Neural crest cell (in vitro differentiated cells): ENCODE data around the gene NFIX. TPM values are rescaled to one million over a fixed set of nuclear protein-coding genes. Genes with fewer than 3 reads are reported as not detected.

Experiments
- DNase-seq: peaks from one replicate; pipeline ENCODE4 v3.0.0; 2021; ENCODE audit warnings: low read depth, mixed read lengths, low spot score
- H3K27ac Mint-ChIP-seq: one replicate; pipeline ENCODE4 v1.8.0; 2021; ENCODE audit warnings: mild to moderate bottlenecking, mixed read lengths; ENCODE audit not compliant: unreplicated experiment
- H3K27me3 Mint-ChIP-seq: 2 replicates; pipeline ENCODE4 v1.8.0; 2021; ENCODE audit warnings: low read depth, mild to moderate bottlenecking, mixed read lengths
- H3K36me3 Mint-ChIP-seq: 2 replicates; pipeline ENCODE4 v1.8.0; 2021; ENCODE audit warnings: low read depth, mild to moderate bottlenecking, mixed read lengths
- H3K4me1 Mint-ChIP-seq: 2 replicates; pipeline ENCODE4 v1.8.0; 2021; ENCODE audit warnings: mixed read lengths
- H3K4me3 Mint-ChIP-seq: one replicate; pipeline ENCODE4 v1.8.0; 2021; ENCODE audit warnings: mild to moderate bottlenecking, mixed read lengths
- H3K9me3 Mint-ChIP-seq: 2 replicates; pipeline ENCODE4 v1.8.0; 2021; ENCODE audit warnings: mixed read lengths
- total RNA-seq: library from RNA; stranded (reverse); gene quantifications from 2 replicates; pipeline ENCODE4 v1.2.1, GENCODE V29; 2021
- TF ChIP-seq, protein P1 (sequence below): fragments of 200-600 bp; sonication (generic); conservative IDR thresholded peaks from 2 replicates; pipeline ENCODE4 v1.5.0; 2021; ENCODE audit warnings: antibody characterized with exemption, mild to moderate bottlenecking

The NFIX gene
- total RNA-seq, 1 donor from 2014 or later: 0.68 TPM

DNA sequence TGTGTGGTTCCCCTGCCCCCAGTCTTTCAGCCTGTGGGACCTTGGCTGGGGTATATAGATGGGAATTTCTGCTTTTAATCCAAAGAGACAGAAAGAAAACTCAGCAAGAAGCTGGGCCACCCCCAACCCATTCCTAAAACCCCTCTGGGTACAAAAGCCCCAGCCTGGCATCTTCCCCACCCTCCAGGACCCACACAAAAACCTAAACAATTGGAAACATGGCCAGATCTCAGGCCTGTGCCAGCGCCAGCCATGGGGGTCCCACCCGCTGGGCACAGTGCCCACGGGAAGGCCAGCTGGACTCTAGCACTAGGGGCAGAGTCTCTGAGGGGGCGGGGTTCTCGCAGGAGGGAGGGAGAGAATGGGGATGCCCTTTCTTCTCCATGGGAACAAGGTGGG is 98.8 kb downstream of the NFIX start:
- Mint-ChIP-seq H3K36me3 (no peaks in the 10 kb centered on the region), H3K27ac (no peak overlapping the region), H3K9me3 (no peaks in the 10 kb centered on the region), H3K4me1 (peaks cover 24% of the 10 kb centered on the region), H3K27me3 (peaks cover 92% of the 10 kb centered on the region), H3K4me3 (no peak overlapping the region)
- DNase-seq: no peak
- TF ChIP-seq, protein P1, sequence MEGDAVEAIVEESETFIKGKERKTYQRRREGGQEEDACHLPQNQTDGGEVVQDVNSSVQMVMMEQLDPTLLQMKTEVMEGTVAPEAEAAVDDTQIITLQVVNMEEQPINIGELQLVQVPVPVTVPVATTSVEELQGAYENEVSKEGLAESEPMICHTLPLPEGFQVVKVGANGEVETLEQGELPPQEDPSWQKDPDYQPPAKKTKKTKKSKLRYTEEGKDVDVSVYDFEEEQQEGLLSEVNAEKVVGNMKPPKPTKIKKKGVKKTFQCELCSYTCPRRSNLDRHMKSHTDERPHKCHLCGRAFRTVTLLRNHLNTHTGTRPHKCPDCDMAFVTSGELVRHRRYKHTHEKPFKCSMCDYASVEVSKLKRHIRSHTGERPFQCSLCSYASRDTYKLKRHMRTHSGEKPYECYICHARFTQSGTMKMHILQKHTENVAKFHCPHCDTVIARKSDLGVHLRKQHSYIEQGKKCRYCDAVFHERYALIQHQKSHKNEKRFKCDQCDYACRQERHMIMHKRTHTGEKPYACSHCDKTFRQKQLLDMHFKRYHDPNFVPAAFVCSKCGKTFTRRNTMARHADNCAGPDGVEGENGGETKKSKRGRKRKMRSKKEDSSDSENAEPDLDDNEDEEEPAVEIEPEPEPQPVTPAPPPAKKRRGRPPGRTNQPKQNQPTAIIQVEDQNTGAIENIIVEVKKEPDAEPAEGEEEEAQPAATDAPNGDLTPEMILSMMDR: peak; percentile 2

GRCh38 chr19:13094771-13095392 is 99.6 kb downstream of the NFIX start:
- no peaks in the 10 kb centered on the region for H3K9me3 Mint-ChIP-seq
- no peaks in the 10 kb centered on the region for H3K36me3 Mint-ChIP-seq
- H3K4me3 Mint-ChIP-seq: peak overlapping the region; percentile 56
- no peak for DNase-seq
- H3K27me3 Mint-ChIP-seq: peaks cover 94% of the 10 kb centered on the region
- peaks cover 26% of the 10 kb centered on the region for H3K4me1 Mint-ChIP-seq
- TF ChIP-seq, protein P1: no peak
- no peak overlapping the region for H3K27ac Mint-ChIP-seq

DNA sequence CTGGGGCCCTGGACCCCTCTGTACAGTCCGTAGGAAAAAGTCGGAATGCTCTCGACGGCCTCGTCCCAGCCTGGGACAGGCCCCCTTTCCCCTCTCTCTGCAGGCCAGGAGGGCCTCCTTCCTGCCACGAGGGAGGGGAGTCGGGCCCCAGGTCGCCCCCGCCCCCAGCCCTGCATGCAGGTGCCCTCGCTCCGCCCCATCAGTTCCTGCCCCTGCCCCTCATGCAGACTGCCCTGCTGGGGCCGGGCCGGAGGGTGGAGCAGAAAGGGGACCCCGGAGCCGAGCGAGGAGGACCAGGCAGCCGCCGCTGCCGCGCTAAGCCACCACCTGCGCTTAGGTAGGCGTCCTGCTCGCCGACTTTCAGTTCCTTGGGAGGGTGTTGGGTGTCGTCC is 100.1 kb downstream of the NFIX start:
- Mint-ChIP-seq H3K27me3 (peaks cover 94% of the 10 kb centered on the region), H3K4me3 (no peak overlapping the region), H3K36me3 (peaks cover 4% of the 10 kb centered on the region), H3K27ac (no peak overlapping the region), H3K9me3 (no peaks in the 10 kb centered on the region), H3K4me1 (peaks cover 30% of the 10 kb centered on the region)
- no peak for DNase-seq
- TF ChIP-seq, protein P1: no peak

DNA sequence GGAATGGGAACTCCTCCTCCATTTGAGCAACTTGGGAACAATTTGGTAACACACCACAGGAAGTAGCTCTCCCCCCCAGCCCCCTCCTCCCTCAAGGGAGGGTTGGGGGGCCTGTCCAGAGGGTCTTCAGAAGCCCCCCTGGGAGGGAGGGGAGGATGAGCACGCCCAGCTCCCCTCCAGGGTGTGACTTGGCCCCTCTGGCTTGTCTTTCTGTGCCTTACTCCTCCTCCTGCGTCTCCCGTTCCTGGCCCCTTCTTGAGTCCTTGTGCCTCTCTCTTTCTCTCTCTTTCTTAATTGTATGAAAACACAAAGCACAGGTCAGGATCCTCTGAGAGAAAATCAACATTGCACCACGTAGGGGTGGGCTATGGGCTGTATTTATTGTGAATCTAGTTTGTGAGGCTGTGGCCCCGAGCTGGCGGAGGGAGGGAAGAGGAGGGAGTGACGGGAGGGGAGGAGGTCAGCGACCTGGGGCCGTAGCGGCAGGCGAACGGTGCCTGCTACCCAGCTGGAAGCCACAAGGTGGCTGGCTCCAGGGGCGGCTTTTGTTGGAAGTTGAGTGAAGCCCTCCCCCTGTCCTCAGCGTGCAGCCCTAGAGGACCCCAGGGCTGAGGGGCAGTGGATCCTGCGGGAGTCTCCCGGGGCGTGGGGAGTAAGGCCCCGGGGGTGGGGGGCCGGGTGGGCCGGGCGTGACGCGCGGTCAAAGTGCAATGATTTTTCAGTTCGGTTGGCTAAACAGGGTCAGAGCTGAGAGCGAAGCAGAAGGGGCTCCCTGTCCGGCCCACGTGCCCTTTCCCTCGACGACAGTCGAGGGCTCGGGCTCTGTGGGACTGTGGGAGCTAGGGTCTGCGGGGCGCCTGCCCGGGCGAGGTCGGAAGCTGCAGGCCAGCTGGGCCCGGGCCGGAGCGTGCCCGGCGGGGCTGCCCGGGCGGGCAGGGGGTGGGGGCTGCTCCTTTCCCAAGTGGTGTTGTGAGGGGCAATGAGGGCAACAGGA is 101.0 kb downstream of the NFIX start:
- Mint-ChIP-seq H3K9me3 (no peaks in the 10 kb centered on the region), H3K4me3 (peak overlapping the region; percentile 48), H3K27me3 (peaks cover 92% of the 10 kb centered on the region), H3K4me1 (peaks cover 30% of the 10 kb centered on the region), H3K27ac (no peak overlapping the region), H3K36me3 (peaks cover 4% of the 10 kb centered on the region)
- TF ChIP-seq, protein P1: peak; percentile 49
- DNase-seq: no peak

- no peak for DNase-seq
- Mint-ChIP-seq H3K27me3 (peaks cover 92% of the 10 kb centered on the region), H3K4me3 (no peak overlapping the region), H3K9me3 (no peaks in the 10 kb centered on the region), H3K27ac (no peak overlapping the region), H3K4me1 (peaks cover 25% of the 10 kb centered on the region), H3K36me3 (peaks cover 4% of the 10 kb centered on the region)
- TF ChIP-seq, protein P1: no peak
Observed at GRCh38 chr19:13097033-13097462, 101.8 kb downstream of the NFIX start.
